ENCODE results near the gene REN. TPM values are rescaled to one million over a fixed set of nuclear protein-coding genes. Genes with fewer than 3 reads are reported as not detected.

Gene REN
- total and polyA plus RNA-seq, 2 donors (not counting 3 experiments of a cell fraction or from before 2014, with no cell fraction given): 0.11 TPM; not detected in 1

- H3K79me2 ChIP-seq (ENCODE audit: control insufficient read depth, insufficient read depth, low read length): no peaks in the 10 kb centered on the region
- no peak overlapping the region for H2AFZ ChIP-seq (ENCODE audit: low read depth, low read length)
- peak; percentile 55 for FAIRE-seq
- POLR2A ChIA-PET: interaction anchor here (1.2 kb wide), 1 partner anchor 44 kb away, joined by 3 read pairs; no protein-coding TSS in a partner anchor
- H3K9me1 ChIP-seq (replicated peaks; ENCODE audit: control insufficient read depth, extremely low read depth, insufficient read depth, low read length): no peaks in the 10 kb centered on the region
- H3K4me1 ChIP-seq (ENCODE audit: control insufficient read depth, extremely low read depth, insufficient read depth, low read length): no peaks in the 10 kb centered on the region
- DNase-seq (ENCODE audit: low read depth, low spot score): peak; percentile 41
- intact Hi-C loops (cut with micrococcal nuclease) (loop anchor here (1.0 kb wide), 4 partner anchors 16 to 346 kb away; partner anchors contain the start of gene SNRPE), dilution Hi-C loops (cut with MboI; ENCODE audit: extremely low pct_ligation_motif_present, low sequenced_read_pairs) (no loop called here)
- CTCF ChIA-PET: interaction anchor here (0.5 to 11.0 kb wide), 45 partner anchors 9 to 355 kb away, joined by 3 to 770 read pairs (median 4); partner anchors contain the start of genes ETNK2, KISS1, PLEKHA6 and REN
- no peaks in the 10 kb centered on the region for H4K20me1 ChIP-seq (replicated peaks; ENCODE audit: control insufficient read depth, extremely low read depth, insufficient read depth, low read length)
- no peaks in the 10 kb centered on the region for H3K27me3 ChIP-seq (ENCODE audit: control insufficient read depth in 2 of 2, insufficient read depth in 2 of 2, low read length in 2 of 2)
- H3K4me2 ChIP-seq (ENCODE audit: insufficient read depth, low read length): no peak overlapping the region
- H3K4me3 ChIP-seq (replicated peaks in 1 of 3; ENCODE audit: insufficient read depth in 1 of 3, low read depth in 1 of 3, low read length in 3 of 3): no peak overlapping the region
- no peak overlapping the region for H3K27ac ChIP-seq (ENCODE audit: insufficient read depth, low read depth, low read length)
- no TSS peak for BruUV-seq (replicated peaks)
- peak; percentile 89 to 97 for TF ChIP-seq CTCF (IDR thresholded peaks at IDR 0.05; ENCODE audit: extremely low read depth in 1 of 2, insufficient read depth in 1 of 2, low read depth in 1 of 2, low read length in 2 of 2)
- TF ChIP-seq MAX (IDR thresholded peaks at IDR 0.05; ENCODE audit: insufficient read depth, insufficient read length): no peak
- no peak overlapping the region for H3K9ac ChIP-seq (replicated peaks; ENCODE audit: extremely low read depth, insufficient read depth, low read length)
- no peaks in the 10 kb centered on the region for H3K9me3 ChIP-seq (replicated peaks; ENCODE audit: control insufficient read depth, insufficient read depth, low read length)
- H3K36me3 ChIP-seq (ENCODE audit: control insufficient read depth in 2 of 2, extremely low read depth in 1 of 2, insufficient read depth in 2 of 2, low read length in 2 of 2): no peaks in the 10 kb centered on the region
Measured at GRCh38 chr1:204207136-204207616, 41.0 kb upstream of the REN start.

- POLR2A ChIA-PET: interaction anchor here (1.3 kb wide), 1 partner anchor 16 kb away, joined by 4 read pairs; no protein-coding TSS in a partner anchor
- H3K4me1 ChIP-seq (ENCODE audit: control insufficient read depth, extremely low read depth, insufficient read depth, low read length): no peaks in the 10 kb centered on the region
- TF ChIP-seq JUN (IDR thresholded peaks at IDR 0.05; ENCODE audit: borderline replicate concordance, insufficient read depth, insufficient read length, low read depth) (no peak), MAX (IDR thresholded peaks at IDR 0.05; ENCODE audit: insufficient read depth, insufficient read length) (no peak), CTCF (IDR thresholded peaks at IDR 0.05; ENCODE audit: extremely low read depth in 1 of 2, insufficient read depth in 1 of 2, low read depth in 1 of 2, low read length in 2 of 2) (peak; percentile 5 to 19), EZH2 (IDR thresholded peaks at IDR 0.05; ENCODE audit: borderline replicate concordance, low read depth, low read length, severe bottlenecking) (no peak)
- H3K9me1 ChIP-seq (replicated peaks; ENCODE audit: control insufficient read depth, extremely low read depth, insufficient read depth, low read length): no peaks in the 10 kb centered on the region
- no peak overlapping the region for H2AFZ ChIP-seq (ENCODE audit: low read depth, low read length)
- H3K27ac ChIP-seq (ENCODE audit: insufficient read depth, low read depth, low read length): no peak overlapping the region
- no TSS peak for BruUV-seq (replicated peaks)
- no peaks in the 10 kb centered on the region for H4K20me1 ChIP-seq (replicated peaks; ENCODE audit: control insufficient read depth, extremely low read depth, insufficient read depth, low read length)
- peak; percentile 45 for DNase-seq (ENCODE audit: low read depth, low spot score)
- FAIRE-seq: peak; percentile 54
- H3K4me2 ChIP-seq (ENCODE audit: insufficient read depth, low read length): no peak overlapping the region
- dilution Hi-C loops (cut with MboI; ENCODE audit: extremely low pct_ligation_motif_present, low sequenced_read_pairs): no loop called here
- no peaks in the 10 kb centered on the region for H3K36me3 ChIP-seq (ENCODE audit: control insufficient read depth in 2 of 2, extremely low read depth in 1 of 2, insufficient read depth in 2 of 2, low read length in 2 of 2)
- H3K9ac ChIP-seq (replicated peaks; ENCODE audit: extremely low read depth, insufficient read depth, low read length): no peak overlapping the region
- CTCF ChIA-PET: interaction anchor here (0.8 to 11.0 kb wide), 23 partner anchors 8 to 348 kb away, joined by 3 to 770 read pairs (median 8); partner anchors contain the start of genes ETNK2, GOLT1A, KISS1 and PLEKHA6
- no peak overlapping the region for H3K4me3 ChIP-seq (replicated peaks in 1 of 3; ENCODE audit: insufficient read depth in 1 of 3, low read depth in 1 of 3, low read length in 3 of 3)
- H3K27me3 ChIP-seq (ENCODE audit: control insufficient read depth in 2 of 2, insufficient read depth in 2 of 2, low read length in 2 of 2): no peaks in the 10 kb centered on the region
- intact Hi-C loops (cut with micrococcal nuclease): no loop called here
- H3K9me3 ChIP-seq (replicated peaks; ENCODE audit: control insufficient read depth, insufficient read depth, low read length): no peaks in the 10 kb centered on the region
- H3K79me2 ChIP-seq (ENCODE audit: control insufficient read depth, insufficient read depth, low read length): no peaks in the 10 kb centered on the region
Measured at GRCh38 chr1:204206121-204206520, 40.0 kb upstream of the REN start.

Measured in endothelial cell of umbilical vein (primary cell).